Trophoblast cell (in vitro differentiated cells and primary cell): ENCODE data around the gene IQCH.

ENCODE experiments used
- DNase-seq, 2 donors: peaks; one replicate each; pipeline ENCODE4 v3.0.0-alpha.2; 2016
- H2AFZ ChIP-seq: 2 replicates; pipeline ENCODE4 v1.6.1; 2013; ENCODE audit warnings: low read length, moderate library complexity, mild to moderate bottlenecking; ENCODE audit not compliant: insufficient read depth, poor library complexity
- H2AK5ac ChIP-seq: 2 replicates; pipeline ENCODE4 v1.6.1; 2013; ENCODE audit warnings: mild to moderate bottlenecking, low read length
- H2BK120ac ChIP-seq: 2 replicates; pipeline ENCODE4 v1.6.1; 2013; ENCODE audit warnings: low read length, mild to moderate bottlenecking, moderate library complexity; ENCODE audit not compliant: insufficient read depth, poor library complexity
- H2BK12ac ChIP-seq: 2 replicates; pipeline ENCODE4 v1.6.1; 2013; ENCODE audit warnings: mild to moderate bottlenecking, low read length, moderate library complexity
- H2BK5ac ChIP-seq: 2 replicates; pipeline ENCODE4 v1.6.1; 2013; ENCODE audit warnings: low read length, low read depth, moderate library complexity, mild to moderate bottlenecking; ENCODE audit not compliant: poor library complexity
- H3K14ac ChIP-seq: 2 replicates; pipeline ENCODE4 v1.6.1; 2013; ENCODE audit warnings: mild to moderate bottlenecking, low read length
- H3K18ac ChIP-seq: 2 replicates; pipeline ENCODE4 v1.6.1; 2013; ENCODE audit warnings: mild to moderate bottlenecking, low read length
- H3K23ac ChIP-seq: 2 replicates; pipeline ENCODE4 v1.6.1; 2013; ENCODE audit warnings: low read length
- H3K27ac ChIP-seq: 2 replicates; pipeline ENCODE4 v1.5.1; 2013; ENCODE audit warnings: low read depth, mild to moderate bottlenecking, inconsistent platforms, low read length, moderate library complexity
- H3K27me3 ChIP-seq: 2 replicates; pipeline ENCODE4 v1.6.1; 2013; ENCODE audit warnings: inconsistent platforms, mild to moderate bottlenecking, low read length, moderate library complexity; ENCODE audit not compliant: insufficient read depth
- H3K36me3 ChIP-seq, 2 experiments: 1 replicate in 1 of 2; 2 replicates in 1 of 2; pipeline ENCODE4 v1.6.1; 2013; ENCODE audit warnings: low read length in 2 of 2, mild to moderate bottlenecking in 2 of 2, moderate library complexity in 1 of 2; ENCODE audit not compliant: insufficient read depth in 2 of 2, control insufficient read depth in 1 of 2
- H3K4ac ChIP-seq: 2 replicates; pipeline ENCODE4 v1.6.1; 2013; ENCODE audit warnings: low read depth, mild to moderate bottlenecking, low read length, moderate library complexity
- H3K4me1 ChIP-seq, 2 experiments: 1 replicate in 1 of 2; 2 replicates in 1 of 2; pipeline ENCODE4 v1.6.1; 2013; ENCODE audit warnings: low read length in 2 of 2, mild to moderate bottlenecking in 2 of 2, moderate library complexity in 1 of 2; ENCODE audit not compliant: insufficient read depth in 2 of 2, control insufficient read depth in 1 of 2
- H3K4me2 ChIP-seq: 2 replicates; pipeline ENCODE4 v1.6.1; 2013; ENCODE audit warnings: inconsistent platforms, mild to moderate bottlenecking, low read length, moderate library complexity
- H3K4me3 ChIP-seq: 2 replicates; pipeline ENCODE4 v1.5.1; 2013; ENCODE audit warnings: mild to moderate bottlenecking, low read depth, low read length, inconsistent platforms
- H3K79me1 ChIP-seq: one replicate; pipeline ENCODE4 v1.6.1; 2013; ENCODE audit warnings: low read length
- H3K79me2 ChIP-seq: 2 replicates; pipeline ENCODE4 v1.6.1; 2013; ENCODE audit warnings: low read length, mild to moderate bottlenecking; ENCODE audit not compliant: control insufficient read depth, insufficient read depth, poor library complexity
- H3K9ac ChIP-seq: 2 replicates; pipeline ENCODE4 v1.6.1; 2013; ENCODE audit warnings: mild to moderate bottlenecking, low read length
- H3K9me3 ChIP-seq: 2 replicates; pipeline ENCODE4 v1.6.1; 2013; ENCODE audit warnings: low read depth, mild to moderate bottlenecking, control low read depth, inconsistent platforms, low read length; ENCODE audit not compliant: insufficient read depth
- H4K12ac ChIP-seq: 2 replicates; pipeline ENCODE4 v1.6.1; 2013; ENCODE audit warnings: low read depth, mild to moderate bottlenecking, low read length, moderate library complexity
- H4K8ac ChIP-seq: 2 replicates; pipeline ENCODE4 v1.6.1; 2013; ENCODE audit warnings: low read depth, mild to moderate bottlenecking, low read length, moderate library complexity
- H4K91ac ChIP-seq: one replicate; pipeline ENCODE4 v1.6.1; 2013; ENCODE audit warnings: low read depth, mild to moderate bottlenecking, low read length, moderate library complexity
- WGBS: extraction: QIAGEN DNeasy Blood & Tissue Kit; methylation state at CpG from one replicate; pipeline ENCODE4 v1.1.7; 2013; ENCODE audit warnings: missing lambda C conversion rate; ENCODE audit not compliant: insufficient read length, insufficient coverage; ENCODE audit errors: extremely low coverage; 5-methylcytosine and 5-hydroxymethylcytosine counted together

Gene IQCH

DNA sequence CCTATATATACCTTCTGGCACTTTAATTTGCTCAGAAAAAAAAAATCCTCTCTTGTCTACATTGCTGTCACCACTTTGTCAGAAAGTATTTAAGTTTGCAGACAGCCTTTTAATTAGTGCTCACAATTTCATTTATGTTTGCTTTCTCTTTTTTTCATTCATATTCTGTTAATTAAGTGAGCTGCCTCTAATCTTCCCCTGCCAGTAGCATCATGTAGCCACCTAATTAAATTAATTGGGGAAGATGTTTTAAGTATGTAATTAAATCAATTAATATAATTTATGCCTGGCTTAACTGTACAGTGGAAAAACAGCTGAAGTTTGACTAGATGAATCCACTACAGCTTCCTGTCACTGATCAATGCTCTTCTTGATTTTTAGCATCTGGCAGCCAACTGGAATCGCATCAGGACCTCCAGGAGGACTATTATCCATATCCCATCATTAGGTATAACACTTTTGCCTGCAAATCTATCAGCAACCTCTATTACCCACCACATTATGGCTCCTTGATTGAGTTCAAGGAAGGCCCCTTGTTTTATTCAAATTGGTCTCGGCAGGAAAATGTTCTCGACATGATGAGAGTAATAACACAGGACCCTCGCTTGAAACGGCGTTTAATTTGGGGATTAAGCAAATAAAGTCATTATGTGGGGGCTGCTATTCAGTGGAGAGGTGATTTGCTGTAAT lies 118.5 kb downstream of the IQCH start:
- Histone ChIP-seq H2AK5ac (no peak overlapping the region), H3K18ac (no peak overlapping the region), H4K91ac (no peak overlapping the region), H3K14ac (no peak overlapping the region), H3K9me3 (no peaks in the 10 kb centered on the region), H3K36me3 (no peaks in the 10 kb centered on the region), H3K9ac (no peak overlapping the region), H3K4ac (no peak overlapping the region), H4K8ac (no peak overlapping the region), H3K4me1 (no peaks in the 10 kb centered on the region), H2BK5ac (no peak overlapping the region), H3K23ac (no peak overlapping the region), H4K12ac (no peak overlapping the region), H3K79me1 (no peaks in the 10 kb centered on the region), H3K27me3 (no peaks in the 10 kb centered on the region), H2BK12ac (no peak overlapping the region), H2AFZ (no peak overlapping the region), H3K79me2 (no peaks in the 10 kb centered on the region), H3K27ac (no peak overlapping the region), H2BK120ac (no peak overlapping the region), H3K4me3 (no peak overlapping the region), H3K4me2 (no peak overlapping the region)
- no CpG with 5 or more reads among the region's 6 CpGs for WGBS
- DNase-seq, result no peak

DNA sequence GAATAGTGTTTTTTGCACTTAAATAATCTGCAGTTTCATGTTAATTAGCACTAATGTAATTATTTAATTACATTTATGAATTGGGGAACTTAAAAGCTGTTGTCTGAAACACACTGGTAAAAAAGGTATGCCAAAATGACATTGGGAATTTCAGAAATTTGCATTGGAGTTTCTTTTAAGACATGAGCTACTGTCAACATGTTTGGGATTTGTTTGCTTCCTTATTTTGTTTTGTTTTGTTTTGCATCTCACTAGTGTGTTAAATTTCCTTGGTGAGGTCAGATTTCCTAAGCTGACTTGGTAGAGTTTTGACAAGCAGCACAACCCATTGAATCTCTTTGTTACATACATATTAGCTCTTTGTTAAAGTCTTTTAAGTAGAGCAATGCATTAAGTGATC lies 119.4 kb downstream of the IQCH start:
- no peaks in the 10 kb centered on the region for H3K36me3 ChIP-seq
- no peaks in the 10 kb centered on the region for H3K4me1 ChIP-seq
- DNase-seq, result no peak
- H4K91ac ChIP-seq, result no peak overlapping the region
- H3K27me3 ChIP-seq, result no peaks in the 10 kb centered on the region
- no peaks in the 10 kb centered on the region for H3K79me2 ChIP-seq
- H3K18ac ChIP-seq, result no peak overlapping the region
- H3K23ac ChIP-seq, result no peak overlapping the region
- H3K27ac ChIP-seq, result no peak overlapping the region
- no peak overlapping the region for H2BK5ac ChIP-seq
- H2AK5ac ChIP-seq, result no peak overlapping the region
- H2BK120ac ChIP-seq, result no peak overlapping the region
- no peak overlapping the region for H3K9ac ChIP-seq
- H4K8ac ChIP-seq, result no peak overlapping the region
- no peak overlapping the region for H4K12ac ChIP-seq
- H3K4ac ChIP-seq, result no peak overlapping the region
- no peak overlapping the region for H2BK12ac ChIP-seq
- no peak overlapping the region for H3K14ac ChIP-seq
- H3K9me3 ChIP-seq, result no peaks in the 10 kb centered on the region
- no peak overlapping the region for H3K4me3 ChIP-seq
- no peak overlapping the region for H3K4me2 ChIP-seq
- H2AFZ ChIP-seq, result no peak overlapping the region
- H3K79me1 ChIP-seq, result no peaks in the 10 kb centered on the region

DNA sequence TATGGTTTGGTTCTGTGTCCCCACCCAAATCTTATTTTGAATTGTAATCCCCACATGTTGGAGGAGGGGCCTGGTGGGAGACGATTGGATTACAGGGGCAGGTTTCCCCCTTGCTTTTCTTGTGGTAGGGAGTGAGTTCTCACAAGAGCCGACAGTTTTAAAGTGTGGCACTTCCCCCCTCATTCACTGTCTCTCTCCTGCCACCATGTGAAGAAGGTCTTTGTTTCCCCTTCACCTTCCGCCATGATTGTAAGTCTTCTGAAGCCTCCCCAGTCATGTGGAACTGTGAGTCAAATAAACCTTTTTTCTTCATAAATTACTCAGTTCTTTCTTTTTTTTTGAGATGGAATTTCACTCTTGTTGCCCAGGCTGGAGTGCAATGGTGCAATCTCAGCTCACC lies 124.9 kb downstream of the IQCH start:
- Histone ChIP-seq H3K4me3 (no peak overlapping the region), H3K79me1 (no peaks in the 10 kb centered on the region), H3K18ac (no peak overlapping the region), H2BK5ac (no peak overlapping the region), H3K9ac (no peak overlapping the region), H2BK12ac (no peak overlapping the region), H3K27me3 (no peaks in the 10 kb centered on the region), H2BK120ac (no peak overlapping the region), H3K4me1 (no peaks in the 10 kb centered on the region), H3K4ac (no peak overlapping the region), H3K27ac (no peak overlapping the region), H3K9me3 (no peaks in the 10 kb centered on the region), H3K79me2 (no peaks in the 10 kb centered on the region), H3K23ac (no peak overlapping the region), H4K12ac (no peak overlapping the region), H3K14ac (no peak overlapping the region), H2AFZ (no peak overlapping the region), H4K8ac (no peak overlapping the region), H3K36me3 (no peaks in the 10 kb centered on the region), H2AK5ac (no peak overlapping the region), H3K4me2 (no peak overlapping the region), H4K91ac (no peak overlapping the region)
- DNase-seq, result no peak
- WGBS, result no CpG with 5 or more reads among the region's 3 CpGs

DNA sequence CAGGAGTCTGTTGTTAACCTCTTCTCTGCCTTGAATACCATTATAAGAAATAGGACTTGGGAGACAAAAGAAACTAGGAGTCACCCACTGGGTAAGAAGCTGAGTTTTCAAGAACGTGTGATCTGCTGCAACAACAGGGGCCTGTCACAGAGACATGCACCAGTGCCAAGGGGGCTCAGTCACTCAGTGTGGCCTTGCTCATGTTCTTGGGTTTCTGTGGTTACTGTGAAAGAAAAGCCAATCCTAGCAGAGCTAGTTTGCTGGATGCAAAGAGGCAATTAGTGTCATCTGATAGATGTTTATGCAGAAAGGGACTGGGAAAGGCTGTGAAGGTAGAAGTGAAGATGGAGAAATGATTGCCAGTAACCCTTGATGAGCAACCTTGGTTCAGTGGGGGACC lies 126.3 kb downstream of the IQCH start:
- Histone ChIP-seq H3K4ac (no peak overlapping the region), H4K8ac (no peak overlapping the region), H3K4me1 (no peaks in the 10 kb centered on the region), H3K79me1 (no peaks in the 10 kb centered on the region), H3K79me2 (no peaks in the 10 kb centered on the region), H4K91ac (no peak overlapping the region), H3K36me3 (no peaks in the 10 kb centered on the region), H3K14ac (no peak overlapping the region), H2AFZ (no peak overlapping the region), H2AK5ac (no peak overlapping the region), H3K4me3 (no peak overlapping the region), H3K23ac (no peak overlapping the region), H2BK5ac (no peak overlapping the region), H3K27ac (no peak overlapping the region), H2BK12ac (no peak overlapping the region), H3K9me3 (no peaks in the 10 kb centered on the region), H3K9ac (no peak overlapping the region), H3K4me2 (no peak overlapping the region), H2BK120ac (no peak overlapping the region), H3K27me3 (no peaks in the 10 kb centered on the region), H4K12ac (no peak overlapping the region), H3K18ac (no peak overlapping the region)
- no CpG with 5 or more reads among the region's 1 CpG for WGBS
- DNase-seq, result no peak
